HG03575 (cell line): ENCODE data around the gene IFNK.

Source experiments
- ATAC-seq: cut with Tn5 transposase; IDR thresholded peaks from one replicate; pipeline ENCODE4 v1.9.1; 2021; ENCODE audit not compliant: unreplicated experiment, insufficient number of reproducible peaks, low FRiP score; ENCODE audit errors: extremely low read depth

IFNK gene

DNA sequence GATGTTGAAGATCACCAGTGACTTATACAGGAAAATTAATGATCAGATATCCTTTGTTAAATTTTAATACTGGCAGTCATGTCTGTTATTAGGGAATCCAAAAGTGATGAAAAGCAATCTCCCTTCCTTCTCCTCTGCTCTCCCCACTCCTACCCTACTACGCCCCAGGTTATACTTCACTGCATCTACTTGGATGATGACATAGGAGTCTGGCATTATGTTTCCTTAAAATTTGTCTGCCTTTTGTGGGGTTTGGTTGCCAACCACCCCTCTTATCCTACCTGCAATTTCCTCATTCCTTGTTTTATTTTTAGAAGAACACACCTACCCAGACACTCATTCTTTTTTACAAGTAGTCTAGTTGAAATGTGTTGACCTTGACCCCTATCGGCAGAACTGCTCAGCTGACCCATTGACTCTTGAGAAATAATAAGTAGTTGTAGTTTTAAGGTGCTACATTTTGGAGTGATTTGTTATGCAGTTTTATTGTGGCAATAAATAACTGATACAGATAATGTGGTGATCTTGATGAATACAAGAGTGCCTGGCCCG, 10.6 kb downstream of the IFNK start:
- ATAC-seq = no peak

GRCh38 chr9:27535701-27536118, 11.6 kb downstream of the IFNK start:
- no peak for ATAC-seq

GRCh38 chr9:27536168-27536567, 12.1 kb downstream of the IFNK start:
- ATAC-seq = no peak

DNA sequence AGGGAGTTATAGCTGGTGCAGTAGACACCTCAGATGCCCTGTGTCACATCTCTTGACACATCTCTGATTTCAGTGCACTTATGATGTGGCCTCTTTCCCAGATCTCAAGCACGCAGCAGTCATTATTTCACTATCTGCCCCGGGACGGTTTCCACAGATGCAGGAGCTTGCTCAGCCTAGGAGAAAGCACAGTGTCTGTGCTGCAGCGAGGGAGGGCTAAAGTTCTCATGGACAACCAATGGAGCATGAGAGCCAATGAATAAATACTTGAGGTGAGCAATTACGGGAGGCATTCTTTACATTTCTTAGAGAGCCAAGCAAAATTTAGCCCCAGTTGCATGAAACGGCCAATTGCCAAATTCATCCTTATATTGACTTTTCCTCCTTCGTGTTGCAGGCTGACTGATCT, 12.9 kb downstream of the IFNK start:
- ATAC-seq = no peak

- ATAC-seq = no peak
Observed at GRCh38 chr9:27537756-27538155, 13.7 kb downstream of the IFNK start.

- no peak for ATAC-seq
Observed at GRCh38 chr9:27538647-27539046, 14.6 kb downstream of the IFNK start.

DNA sequence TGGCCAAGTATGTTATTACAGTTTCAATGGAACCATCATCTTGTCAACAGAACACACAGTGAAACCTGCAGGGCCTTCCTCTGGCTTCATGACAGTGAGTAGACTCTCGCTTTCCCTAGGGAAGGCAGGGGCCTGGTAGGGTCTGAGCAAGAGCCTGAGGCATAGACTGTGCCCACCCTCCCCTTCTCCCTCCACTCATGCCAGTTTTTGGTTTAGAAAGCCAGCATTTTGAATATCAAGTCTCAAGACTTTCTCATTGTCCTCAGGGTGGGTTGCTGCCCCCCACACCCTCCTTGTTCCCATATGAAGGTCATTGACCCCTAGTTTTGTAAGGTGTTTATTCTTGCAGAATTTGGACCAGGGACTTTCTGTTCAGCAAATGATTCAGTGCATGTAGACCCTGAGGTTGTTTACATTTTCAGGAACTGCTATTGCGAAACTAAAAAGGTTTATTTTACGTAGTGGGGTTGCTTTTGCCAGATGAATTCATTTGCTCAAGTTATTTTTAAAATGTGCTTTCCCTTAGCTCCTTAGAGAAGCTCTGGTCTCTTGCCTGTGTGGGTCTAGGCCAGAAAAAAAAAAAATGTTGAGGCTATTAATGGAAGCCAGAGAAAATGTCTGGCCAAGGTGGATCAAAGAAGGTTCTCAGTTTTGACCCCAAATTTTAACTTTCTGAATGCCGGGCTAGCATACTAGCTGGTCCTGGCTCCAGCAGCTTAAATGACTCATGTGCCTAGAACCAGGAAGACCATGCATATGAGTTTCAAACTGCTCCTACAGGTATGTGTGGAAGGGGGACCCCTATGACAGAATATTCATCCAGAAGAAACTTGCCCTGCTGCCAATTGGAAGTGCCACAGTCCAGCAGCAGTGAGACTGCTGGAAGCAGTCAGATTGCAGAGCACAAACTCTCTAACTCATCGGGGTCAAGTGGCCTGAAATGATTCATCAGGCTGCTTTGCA, 15.7 kb downstream of the IFNK start:
- peak; percentile 32 for ATAC-seq

- no peak for ATAC-seq
Observed at GRCh38 chr9:27540502-27540901, 16.4 kb downstream of the IFNK start.

- ATAC-seq = no peak
Observed at GRCh38 chr9:27541740-27542139, 17.6 kb downstream of the IFNK start.

- no peak for ATAC-seq
Observed at GRCh38 chr9:27542508-27542907, 18.4 kb downstream of the IFNK start.

GRCh38 chr9:27545471-27545870, 21.4 kb downstream of the IFNK start:
- no peak for ATAC-seq

DNA sequence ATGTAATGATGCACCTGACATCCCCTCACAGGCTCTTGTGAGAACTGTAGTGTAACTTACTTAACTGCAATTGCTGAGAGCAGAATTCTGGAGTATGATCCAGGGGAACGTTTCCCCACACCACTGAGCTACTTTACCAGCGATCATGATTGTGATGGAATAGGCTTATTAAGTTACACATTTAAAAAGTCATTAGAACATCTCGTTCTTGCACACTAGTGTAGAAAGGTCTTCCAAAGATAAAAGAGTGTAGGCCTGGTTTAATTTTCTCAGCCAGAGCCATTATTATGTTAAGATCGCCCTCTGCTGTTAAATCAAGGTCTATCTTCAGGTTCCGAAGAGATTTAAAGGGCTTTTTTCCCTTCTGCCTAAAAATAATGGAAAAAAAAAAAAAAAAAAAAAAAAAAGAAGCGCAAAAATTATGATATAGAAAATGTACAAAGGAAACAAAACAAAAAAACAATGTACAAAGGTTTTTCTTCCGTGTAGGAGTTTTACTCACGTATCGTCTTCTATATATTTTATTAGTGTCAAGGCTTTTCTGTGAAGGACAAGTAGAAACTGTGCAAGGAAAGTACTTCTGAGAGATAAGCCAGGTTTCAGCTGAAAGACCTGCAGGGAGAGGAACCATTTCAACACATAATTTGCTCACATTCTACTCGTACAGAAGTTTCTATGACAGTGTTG, 24.1 kb downstream of the IFNK start:
- ATAC-seq = no peak

- ATAC-seq = no peak
Observed at GRCh38 chr9:27549196-27549755, 25.2 kb downstream of the IFNK start.

DNA sequence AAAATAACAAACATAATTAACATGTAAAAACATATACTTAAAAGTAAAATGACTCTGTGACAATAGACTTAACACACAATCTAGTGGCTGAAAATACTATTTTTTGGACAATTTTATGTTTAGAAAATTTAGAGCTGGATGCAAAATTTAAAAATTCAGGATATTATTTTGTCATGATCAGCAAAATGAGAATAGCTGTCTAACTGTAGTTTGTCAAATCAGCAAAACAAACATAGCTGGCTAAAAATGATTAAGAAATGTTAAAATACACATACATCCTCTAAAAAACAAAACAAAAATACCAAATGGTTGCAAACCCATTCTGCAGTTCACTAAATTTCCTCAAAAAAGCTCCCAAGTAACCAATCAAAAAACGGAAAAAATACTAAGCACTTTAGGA, 30.6 kb downstream of the IFNK start:
- ATAC-seq = no peak

DNA sequence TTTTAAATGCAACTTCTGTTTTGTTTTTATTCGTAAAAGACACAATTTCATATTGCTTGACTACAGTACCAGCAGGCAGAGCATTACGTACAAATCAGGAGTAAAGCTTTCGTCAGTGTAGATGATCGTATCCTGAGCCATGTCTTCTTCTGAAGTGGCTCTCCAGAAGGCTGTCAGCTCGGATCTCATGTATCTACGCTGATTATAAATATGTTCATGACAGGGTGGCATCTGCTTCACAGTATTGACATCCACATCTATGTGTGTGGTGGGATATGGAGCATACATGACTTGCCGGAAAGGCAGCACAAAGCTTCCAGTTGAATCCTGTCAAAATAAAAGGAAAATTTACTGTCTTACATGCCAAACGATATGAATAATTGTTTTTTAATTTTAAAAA, 32.4 kb downstream of the IFNK start:
- no peak for ATAC-seq

DNA sequence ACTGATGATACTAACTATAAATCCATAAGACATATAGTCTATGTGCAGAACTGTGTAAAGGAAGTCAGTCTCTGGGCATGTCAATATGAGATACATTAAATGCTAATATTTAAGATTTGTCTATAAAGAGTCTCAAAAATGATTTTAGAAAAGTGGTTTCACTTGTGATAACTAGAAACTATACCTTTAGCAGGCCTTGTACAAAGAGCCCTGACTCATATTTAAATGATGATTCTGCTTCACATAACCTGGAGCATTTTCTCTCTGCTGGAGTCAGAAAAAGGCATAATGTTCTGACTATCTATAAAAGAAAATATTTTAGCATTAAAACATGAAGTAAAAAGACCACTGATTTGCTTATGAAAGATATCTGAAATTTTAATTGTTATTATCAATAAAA, 34.2 kb downstream of the IFNK start:
- no peak for ATAC-seq

DNA sequence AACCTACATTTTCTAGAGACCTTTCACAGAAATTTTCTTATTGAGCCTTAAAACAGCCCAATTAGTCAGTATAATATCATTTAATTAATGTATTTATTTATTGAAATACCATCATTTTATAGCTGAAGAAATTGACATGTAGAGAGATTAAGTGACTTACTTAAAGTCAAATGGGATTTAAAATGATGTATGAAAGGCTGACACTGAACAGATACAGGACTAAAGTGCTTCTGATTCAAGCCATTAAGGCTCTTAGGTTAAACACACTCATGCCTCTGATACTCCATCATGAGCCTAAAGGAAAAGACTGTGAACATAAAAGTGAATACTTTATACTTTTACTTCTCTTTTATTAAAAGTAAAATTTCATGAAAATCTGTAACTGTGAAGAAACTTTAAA, 36.4 kb downstream of the IFNK start:
- ATAC-seq = no peak

DNA sequence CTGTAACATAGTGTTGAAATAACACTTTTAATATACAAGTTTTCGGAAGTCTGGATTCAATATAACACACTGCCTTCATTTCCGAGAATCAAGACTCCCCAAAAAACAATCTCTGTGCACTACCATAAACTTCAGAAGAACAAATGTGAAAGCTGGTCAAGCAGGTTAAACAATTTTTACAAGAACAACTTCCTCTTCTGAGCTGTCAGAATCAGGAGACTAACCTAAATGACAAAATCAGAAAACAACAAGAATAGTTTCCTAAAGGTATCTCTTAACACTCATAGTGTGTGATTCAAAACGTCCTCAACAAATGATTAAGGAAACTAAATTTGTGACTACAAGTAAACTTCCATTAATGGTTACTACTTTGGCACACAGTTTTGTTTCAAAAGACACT, 37.6 kb downstream of the IFNK start:
- ATAC-seq = peak; percentile 38

GRCh38 chr9:27563738-27564430, 39.8 kb downstream of the IFNK start:
- no peak for ATAC-seq
